HCT116 (cell line): Measurements from ENCODE around the gene LCE7A.

Experiments used
- CBX3 ChIP-seq: IDR thresholded peaks from 2 replicates; pipeline ENCODE4 v1.6.1; 2012; ENCODE audit warnings: low read depth
- CTCF ChIP-seq, 3 experiments: fragments of 200-600 bp in 1 of 3; sonication (generic) in 1 of 3; IDR thresholded peaks in 2 of 3; conservative IDR thresholded peaks in 1 of 3; 2 replicates each; pipeline ENCODE4 v1.5.1; 2012 to 2017; ENCODE audit warnings: low read depth in 2 of 3, low read length in 2 of 3, antibody characterized with exemption in 1 of 3, borderline replicate concordance in 1 of 3, control low read depth in 1 of 3, mild to moderate bottlenecking in 1 of 3, mixed read lengths in 1 of 3, mixed run types in 1 of 3, moderate library complexity in 1 of 3; ENCODE audit not compliant: insufficient read depth in 1 of 3
- EZH2 ChIP-seq: fragments of 200-600 bp; sonication (generic); IDR thresholded peaks from 2 replicates; pipeline ENCODE4 v1.6.1; 2017; ENCODE audit warnings: antibody characterized with exemption, mixed run types
- POLR2A ChIP-seq: IDR thresholded peaks from 2 replicates; pipeline ENCODE4 v1.7.0; 2011; ENCODE audit warnings: borderline replicate concordance; ENCODE audit not compliant: insufficient read depth, insufficient read length; ENCODE audit errors: extremely low read depth
- POLR2AphosphoS5 ChIP-seq: IDR thresholded peaks from 2 replicates; pipeline ENCODE4 v1.6.1; 2011; ENCODE audit warnings: mild to moderate bottlenecking, low read depth, low read length, moderate library complexity
- RAD21 ChIP-seq: IDR thresholded peaks from 2 replicates; pipeline ENCODE4 v1.6.1; 2012; ENCODE audit warnings: low read depth, mild to moderate bottlenecking
- YY1 ChIP-seq: IDR thresholded peaks from 2 replicates; pipeline ENCODE4 v1.6.1; 2011; ENCODE audit warnings: low read length, low read depth, moderate library complexity, mild to moderate bottlenecking; ENCODE audit not compliant: insufficient replicate concordance; ENCODE audit errors: extremely low read depth
- ZFX ChIP-seq: fragments of 450-650 bp; IDR thresholded peaks from 2 replicates; pipeline ENCODE4 v1.6.1; 2017
- TF ChIP-seq, protein P1 (sequence below): IDR thresholded peaks from 2 replicates; pipeline ENCODE4 v1.6.1; 2012
- TF ChIP-seq, protein P2 (sequence below): IDR thresholded peaks from 2 replicates; pipeline ENCODE4 v1.6.1; 2012

DNA sequence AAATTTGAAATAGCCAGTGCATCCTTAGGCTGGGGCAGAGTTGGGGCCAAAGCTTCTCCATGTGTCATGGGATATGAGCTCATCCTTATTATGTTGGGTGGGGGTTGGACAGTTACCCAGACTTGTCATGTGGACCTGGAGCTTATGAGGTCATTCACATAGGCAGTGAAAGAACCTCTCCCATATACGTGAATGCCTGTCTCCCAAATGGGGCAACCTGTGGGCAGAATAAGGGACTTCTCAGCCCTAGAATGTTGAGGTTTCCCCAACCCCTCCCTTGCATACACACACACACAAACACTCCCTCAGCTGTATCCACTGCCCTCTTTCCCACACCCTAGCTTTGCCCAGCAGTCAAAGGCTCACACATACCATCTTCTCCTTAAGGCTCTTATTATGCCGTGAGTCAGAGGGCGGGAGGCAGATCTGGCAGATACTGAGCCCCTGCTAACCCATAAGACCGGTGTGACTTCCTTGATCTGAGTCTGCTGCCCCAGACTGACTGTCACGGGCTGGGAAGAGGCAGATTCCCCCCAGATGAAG, 46.3 kb downstream of the LCE7A start:
- TF ChIP-seq, protein P1, sequence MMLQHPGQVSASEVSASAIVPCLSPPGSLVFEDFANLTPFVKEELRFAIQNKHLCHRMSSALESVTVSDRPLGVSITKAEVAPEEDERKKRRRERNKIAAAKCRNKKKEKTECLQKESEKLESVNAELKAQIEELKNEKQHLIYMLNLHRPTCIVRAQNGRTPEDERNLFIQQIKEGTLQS: no peak
- no peak for TF ChIP-seq CTCF (IDR thresholded peaks at IDR 0.05 in 2 of 3, conservative IDR thresholded peaks at IDR 0.05 in 1 of 3; ENCODE audit: borderline replicate concordance in 1 of 3, insufficient read depth in 1 of 3, low read depth in 2 of 3, low read length in 2 of 3)
- TF ChIP-seq EZH2: no peak
- TF ChIP-seq POLR2A: no peak
- no peak for TF ChIP-seq ZFX
- TF ChIP-seq, protein P2, sequence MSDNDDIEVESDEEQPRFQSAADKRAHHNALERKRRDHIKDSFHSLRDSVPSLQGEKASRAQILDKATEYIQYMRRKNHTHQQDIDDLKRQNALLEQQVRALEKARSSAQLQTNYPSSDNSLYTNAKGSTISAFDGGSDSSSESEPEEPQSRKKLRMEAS: no peak
- no peak for TF ChIP-seq CBX3
- no peak for TF ChIP-seq RAD21
- TF ChIP-seq YY1: no peak
- no peak for TF ChIP-seq POLR2AphosphoS5
